CD4-positive, alpha-beta memory T cell (primary cell): ENCODE data around the gene PAAF1. TPM values are rescaled to one million over a fixed set of nuclear protein-coding genes. Genes with fewer than 3 reads are reported as not detected.
"Not testable (repeated sequence)": the region's sequence is repeated elsewhere in the genome, so short reads cannot be mapped to it uniquely, and the experiment has no call there.

ENCODE experiments used
- CTCF ChIA-PET: fragments of 350-600 bp; sonication (Branson Sonifier 250); formaldehyde crosslinking; loops from one replicate; lab custom pipeline; 2021; ENCODE audit warnings: inconsistent platforms; ENCODE audit not compliant: partially characterized antibody; lab: Charles Lee
- POLR2A ChIA-PET: fragments of 350-600 bp; sonication (Branson Sonifier 250); formaldehyde crosslinking; loops from one replicate; lab custom pipeline; 2021; ENCODE audit not compliant: partially characterized antibody; lab: Charles Lee
- DNase-seq, 5 donors: peaks; one replicate each; pipeline versions ENCODE4 v3.0.0 to v3.0.0-alpha.2; 2020 to 2022; ENCODE audit warnings: mixed read lengths in 1 of 5
- H3K27ac ChIP-seq: one replicate; pipeline ENCODE4 v1.7.0; 2013; ENCODE audit warnings: low read depth, low read length
- H3K27me3 ChIP-seq: 2 replicates; pipeline ENCODE4 v1.7.0; 2013; ENCODE audit warnings: mild to moderate bottlenecking, low read length, moderate library complexity; ENCODE audit not compliant: insufficient read depth
- H3K36me3 ChIP-seq: 2 replicates; pipeline ENCODE4 v1.7.0; 2013; ENCODE audit warnings: mild to moderate bottlenecking, low read length, moderate library complexity; ENCODE audit not compliant: insufficient read depth
- H3K4me1 ChIP-seq: 2 replicates; pipeline ENCODE4 v1.7.0; 2013; ENCODE audit warnings: mild to moderate bottlenecking, low read length, moderate library complexity; ENCODE audit not compliant: insufficient read depth
- H3K4me3 ChIP-seq, 2 donors: one replicate each; pipeline ENCODE4 v1.7.0; 2013; ENCODE audit warnings: low read length in 2 of 2, mild to moderate bottlenecking in 1 of 2
- H3K9me3 ChIP-seq, 2 donors: one replicate each; pipeline ENCODE4 v1.7.0; 2013; ENCODE audit warnings: low read length in 2 of 2, control low read depth in 1 of 2; ENCODE audit not compliant: control insufficient read depth in 1 of 2
- H3K27ac Mint-ChIP-seq, 7 donors: one replicate each; pipeline ENCODE4 v1.8.0; 2020 to 2021; ENCODE audit warnings: mixed read lengths in 7 of 7, mild to moderate bottlenecking in 6 of 7, inconsistent platforms in 3 of 7, moderate library complexity in 3 of 7
- H3K27me3 Mint-ChIP-seq, 2 donors: one replicate each; pipeline ENCODE4 v1.8.0; 2020 to 2021; ENCODE audit warnings: mixed read lengths in 2 of 2
- H3K36me3 Mint-ChIP-seq, 2 donors: one replicate each; pipeline ENCODE4 v1.8.0; 2020 to 2021; ENCODE audit warnings: mixed read lengths in 2 of 2, inconsistent platforms in 1 of 2, mild to moderate bottlenecking in 1 of 2
- H3K4me1 Mint-ChIP-seq, 4 donors: one replicate each; pipeline ENCODE4 v1.8.0; 2020 to 2021; ENCODE audit warnings: mixed read lengths in 4 of 4, mild to moderate bottlenecking in 1 of 4
- H3K4me3 Mint-ChIP-seq, 8 donors: one replicate each; pipeline ENCODE4 v1.8.0; 2020 to 2021; ENCODE audit warnings: mixed read lengths in 8 of 8, mild to moderate bottlenecking in 7 of 8, moderate library complexity in 6 of 8, inconsistent platforms in 3 of 8
- H3K9me3 Mint-ChIP-seq, 8 donors: one replicate each; pipeline ENCODE4 v1.8.0; 2020 to 2021; ENCODE audit warnings: mixed read lengths in 8 of 8, mild to moderate bottlenecking in 5 of 8, inconsistent platforms in 3 of 8, moderate library complexity in 1 of 8
- intact Hi-C: fragments of 100-400 bp; cut with micrococcal nuclease; formaldehyde crosslinking; loops from one replicate; pipeline ENCODE4 v1.15.1; 2023
- polyA plus RNA-seq, 2 donors: library from polyadenylated mRNA; unstranded; fragments of 300-500 nt; fragmentation: Illumina TruSeq; gene quantifications; one replicate each; pipeline ENCODE4 v1.2.3, GENCODE V29; 2021
- total RNA-seq, 2 experiments: library from RNA; stranded (reverse); gene quantifications; one replicate each; pipeline ENCODE4 v1.2.3, GENCODE V29; 2021

The PAAF1 gene
- total and polyA plus RNA-seq, 4 experiments from 2014 or later, result 17.5 to 21.8 (median 19.0) TPM

- H3K27me3 ChIP-seq, result no peaks in the 10 kb centered on the region
- H3K36me3 ChIP-seq, result peaks cover 34% of the 10 kb centered on the region
- Mint-ChIP-seq H3K4me3 (no peak overlapping the region), H3K27me3 (no peaks in the 10 kb centered on the region), H3K4me1 (no peaks in the 10 kb centered on the region), H3K36me3 (peaks cover 34 to 54% of the 10 kb centered on the region in 2 donors), H3K27ac (no peak overlapping the region), H3K9me3 (no peaks in the 10 kb centered on the region)
- no peaks in the 10 kb centered on the region for H3K9me3 ChIP-seq
- H3K27ac ChIP-seq, result no peak overlapping the region
- intact Hi-C loops, result no loop called here
- no peak overlapping the region for H3K4me3 ChIP-seq
- ChIA-PET POLR2A (no interaction called here), CTCF (no interaction called here)
- DNase-seq, result no peak
- H3K4me1 ChIP-seq, result no peaks in the 10 kb centered on the region
These were observed 44.4 kb downstream of the PAAF1 start for GRCh38 chr11:73921180-73921579.

- peaks cover 35 to 56% of the 10 kb centered on the region in 2 donors for H3K36me3 Mint-ChIP-seq
- H3K4me1 ChIP-seq, result no peaks in the 10 kb centered on the region
- POLR2A ChIA-PET, result no interaction called here
- H3K27ac ChIP-seq, result no peak overlapping the region
- no peak overlapping the region for H3K4me3 ChIP-seq
- CTCF ChIA-PET, result interaction anchor here (1.5 kb wide), 1 partner anchor 12 kb away, joined by 3 read pairs; no protein-coding TSS in a partner anchor
- peaks cover 0 to 2% (median 0%) of the 10 kb centered on the region in 8 donors for H3K9me3 Mint-ChIP-seq
- H3K36me3 ChIP-seq, result peaks cover 22% of the 10 kb centered on the region
- no peaks in the 10 kb centered on the region for H3K4me1 Mint-ChIP-seq
- H3K4me3 Mint-ChIP-seq, result no peak overlapping the region
- DNase-seq, result no peak
- no peaks in the 10 kb centered on the region for H3K27me3 ChIP-seq
- intact Hi-C loops, result no loop called here
- H3K27ac Mint-ChIP-seq, result peak overlapping the region in 1 of 7 donors; percentile 48
- H3K27me3 Mint-ChIP-seq, result no peaks in the 10 kb centered on the region
- no peaks in the 10 kb centered on the region for H3K9me3 ChIP-seq
These were observed 52.6 kb downstream of the PAAF1 start for GRCh38 chr11:73929388-73929787.

- DNase-seq, result peak in 4 of 5 donors; percentile 4 to 16 (median 13)
- no peaks in the 10 kb centered on the region for H3K4me1 ChIP-seq
- H3K27ac Mint-ChIP-seq, result peak overlapping the region in 3 of 7 donors; percentile 10 to 35 (median 29)
- H3K36me3 Mint-ChIP-seq, result peaks cover 37 to 56% of the 10 kb centered on the region in 2 donors
- intact Hi-C loops, result no loop called here
- no peaks in the 10 kb centered on the region for H3K27me3 ChIP-seq
- H3K27ac ChIP-seq, result no peak overlapping the region
- CTCF ChIA-PET, result interaction anchor here (1.3 kb wide), 1 partner anchor 306 kb away, joined by 4 read pairs; no protein-coding TSS in a partner anchor
- H3K36me3 ChIP-seq, result peaks cover 18% of the 10 kb centered on the region
- POLR2A ChIA-PET, result no interaction called here
- no peak overlapping the region for H3K4me3 ChIP-seq
- no peaks in the 10 kb centered on the region for H3K9me3 ChIP-seq
- H3K4me1 Mint-ChIP-seq, result no peaks in the 10 kb centered on the region
- no peaks in the 10 kb centered on the region for H3K27me3 Mint-ChIP-seq
- H3K4me3 Mint-ChIP-seq, result no peak overlapping the region
- peaks cover 0 to 2% (median 0%) of the 10 kb centered on the region in 8 donors for H3K9me3 Mint-ChIP-seq
These were observed 54.3 kb downstream of the PAAF1 start for GRCh38 chr11:73931039-73931645.

- Mint-ChIP-seq H3K27ac (no peak overlapping the region), H3K4me3 (no peak overlapping the region), H3K27me3 (no peaks in the 10 kb centered on the region), H3K36me3 (peaks cover 33 to 49% of the 10 kb centered on the region in 2 donors), H3K4me1 (no peaks in the 10 kb centered on the region), H3K9me3 (no peaks in the 10 kb centered on the region)
- Histone ChIP-seq H3K4me1 (no peaks in the 10 kb centered on the region), H3K27ac (no peak overlapping the region), H3K36me3 (peaks cover 14% of the 10 kb centered on the region), H3K4me3 (no peak overlapping the region), H3K27me3 (no peaks in the 10 kb centered on the region), H3K9me3 (no peaks in the 10 kb centered on the region)
- ChIA-PET POLR2A (no interaction called here), CTCF (interaction anchor here (1.3 kb wide), 1 partner anchor 306 kb away, joined by 4 read pairs; no protein-coding TSS in a partner anchor)
- intact Hi-C loops, result no loop called here
- no peak for DNase-seq
These were observed 55.2 kb downstream of the PAAF1 start for GRCh38 chr11:73931951-73932350.

- no peak for DNase-seq
- no peaks in the 10 kb centered on the region for H3K4me1 ChIP-seq
- H3K9me3 ChIP-seq, result no peaks in the 10 kb centered on the region
- CTCF ChIA-PET, result no interaction called here
- Mint-ChIP-seq H3K27me3 (no peaks in the 10 kb centered on the region), H3K4me1 (no peaks in the 10 kb centered on the region), H3K36me3 (peaks cover 25 to 40% of the 10 kb centered on the region in 2 donors), H3K9me3 (no peaks in the 10 kb centered on the region), H3K27ac (no peak overlapping the region), H3K4me3 (no peak overlapping the region)
- no peak overlapping the region for H3K27ac ChIP-seq
- intact Hi-C loops, result no loop called here
- POLR2A ChIA-PET, result no interaction called here
- peaks cover 6% of the 10 kb centered on the region for H3K36me3 ChIP-seq
- no peaks in the 10 kb centered on the region for H3K27me3 ChIP-seq
- no peak overlapping the region for H3K4me3 ChIP-seq
These were observed 56.0 kb downstream of the PAAF1 start for GRCh38 chr11:73932781-73933180.

- H3K27ac ChIP-seq, H3K27me3 ChIP-seq, H3K27ac Mint-ChIP-seq, CTCF ChIA-PET, H3K4me1 Mint-ChIP-seq, H3K4me3 ChIP-seq, POLR2A ChIA-PET, intact Hi-C loops, H3K27me3 Mint-ChIP-seq, H3K9me3 ChIP-seq, H3K4me3 Mint-ChIP-seq, H3K9me3 Mint-ChIP-seq, H3K4me1 ChIP-seq, DNase-seq, H3K36me3 ChIP-seq: not testable (repeated sequence)
- H3K36me3 Mint-ChIP-seq, result peaks cover 16 to 27% of the 10 kb centered on the region in 2 donors
These were observed 59.2 kb downstream of the PAAF1 start for GRCh38 chr11:73936047-73936446.

GRCh38 chr11:73939096-73939495, 62.3 kb downstream of the PAAF1 start:
- H3K36me3 Mint-ChIP-seq, result peaks cover 5 to 16% of the 10 kb centered on the region in 2 donors
- no peaks in the 10 kb centered on the region for H3K27me3 Mint-ChIP-seq
- peaks cover 0 to 5% (median 0%) of the 10 kb centered on the region in 8 donors for H3K9me3 Mint-ChIP-seq
- no peaks in the 10 kb centered on the region for H3K36me3 ChIP-seq
- no peaks in the 10 kb centered on the region for H3K4me1 ChIP-seq
- H3K4me3 ChIP-seq, result no peak overlapping the region
- DNase-seq, result no peak
- H3K4me3 Mint-ChIP-seq, result no peak overlapping the region
- no peak overlapping the region for H3K27ac ChIP-seq
- H3K27ac Mint-ChIP-seq, result peak overlapping the region in 1 of 7 donors; percentile 18
- intact Hi-C loops, result no loop called here
- H3K4me1 Mint-ChIP-seq, result no peaks in the 10 kb centered on the region
- no peaks in the 10 kb centered on the region for H3K27me3 ChIP-seq
- H3K9me3 ChIP-seq, result no peaks in the 10 kb centered on the region
- ChIA-PET CTCF (no interaction called here), POLR2A (interaction anchor here (0.6 kb wide), 1 partner anchor 21 kb away, joined by 3 read pairs; no protein-coding TSS in a partner anchor)
